AML-193 (cell line): ENCODE measurements around the gene SFTPB.

Experiments used
- DNase-seq, 2 experiments: peaks; one replicate each; lab custom pipeline; 2025; lab: John Stamatoyannopoulos, UW

The SFTPB gene

DNA sequence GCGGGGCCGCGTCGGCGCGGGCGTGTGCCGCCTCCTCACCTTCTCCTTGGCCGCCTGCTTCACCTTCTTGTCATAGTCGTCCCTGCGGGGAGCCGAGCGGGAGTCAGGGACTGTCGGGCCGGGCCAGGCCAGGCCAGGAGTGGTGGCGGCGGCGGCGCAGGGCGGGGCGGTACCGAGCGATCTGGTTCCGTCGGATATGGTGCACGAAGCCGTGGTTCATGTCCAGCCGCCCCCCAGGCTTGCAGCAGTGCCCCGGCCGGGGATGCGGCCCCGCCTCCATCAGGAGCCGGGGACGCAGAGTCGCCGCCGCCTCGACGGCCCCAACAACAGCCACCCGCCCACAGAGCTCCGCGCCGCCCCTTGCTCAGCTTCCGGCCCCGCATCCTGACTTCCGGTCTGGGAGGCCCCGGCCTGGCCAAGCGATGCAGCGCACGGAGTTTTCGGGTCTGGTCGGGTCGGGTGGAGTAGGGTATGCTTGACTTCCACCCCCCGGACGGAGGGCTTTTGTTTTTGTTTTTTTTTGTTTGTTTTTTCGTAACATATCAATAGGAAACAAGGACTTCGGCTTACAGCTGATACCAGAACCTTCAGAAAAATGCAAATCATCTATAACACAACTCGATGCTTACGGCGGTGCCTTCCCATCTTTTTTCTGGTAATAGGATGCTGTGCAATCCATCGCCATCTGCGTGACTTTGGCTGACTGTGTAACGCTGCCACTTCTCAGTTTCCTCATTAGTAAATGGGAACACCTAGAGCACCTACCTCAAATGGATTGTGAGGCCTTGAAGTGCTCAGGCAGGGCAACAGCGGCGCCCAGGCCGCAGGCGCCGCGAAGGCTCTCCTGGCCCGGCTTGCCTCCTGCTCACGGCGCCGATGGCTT is 56.1 kb downstream of the SFTPB start, which contains the start of gene C2orf68:
TSS of gene C2orf68 (minus strand) at position 362 of the 883 bp plus-strand sequence. CDS start at position 280, 82 bp downstream.
- DNase-seq, result peak; percentile 77 to 78

DNA sequence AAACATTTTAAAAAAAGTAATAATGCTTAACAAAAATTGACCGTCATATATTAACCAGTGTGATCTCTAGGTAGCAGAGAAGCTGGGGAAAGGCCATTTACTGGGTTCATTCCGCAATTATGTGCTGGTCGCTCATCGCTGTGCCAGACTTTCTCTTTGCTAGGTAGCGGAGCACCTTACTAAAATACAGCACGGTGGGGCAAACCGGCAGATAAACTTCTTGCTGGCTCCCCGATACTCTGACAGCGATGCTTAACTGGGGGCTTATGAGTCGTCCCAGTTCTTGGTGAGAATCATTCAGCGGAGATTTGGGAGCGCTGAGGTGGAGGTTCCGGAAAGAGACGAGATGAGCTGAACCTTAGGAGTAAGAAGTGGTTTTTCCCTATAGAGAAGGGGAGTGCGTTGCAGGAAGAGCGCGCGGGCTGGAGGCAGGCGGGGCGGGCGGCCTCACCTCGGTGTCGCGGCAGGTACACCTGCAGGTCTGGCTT is 56.7 kb downstream of the SFTPB start:
- no peak for DNase-seq
